ENCODE measurements around the gene NDUFA11. TPM values are rescaled to one million over a fixed set of nuclear protein-coding genes. Genes with fewer than 3 reads are reported as not detected.

NDUFA11 gene
- total and polyA plus RNA-seq, 2 of the 13 experiments (the other 11 are each of a cell fraction or from before 2014, with no cell fraction given), result 286 to 378 TPM

DNA sequence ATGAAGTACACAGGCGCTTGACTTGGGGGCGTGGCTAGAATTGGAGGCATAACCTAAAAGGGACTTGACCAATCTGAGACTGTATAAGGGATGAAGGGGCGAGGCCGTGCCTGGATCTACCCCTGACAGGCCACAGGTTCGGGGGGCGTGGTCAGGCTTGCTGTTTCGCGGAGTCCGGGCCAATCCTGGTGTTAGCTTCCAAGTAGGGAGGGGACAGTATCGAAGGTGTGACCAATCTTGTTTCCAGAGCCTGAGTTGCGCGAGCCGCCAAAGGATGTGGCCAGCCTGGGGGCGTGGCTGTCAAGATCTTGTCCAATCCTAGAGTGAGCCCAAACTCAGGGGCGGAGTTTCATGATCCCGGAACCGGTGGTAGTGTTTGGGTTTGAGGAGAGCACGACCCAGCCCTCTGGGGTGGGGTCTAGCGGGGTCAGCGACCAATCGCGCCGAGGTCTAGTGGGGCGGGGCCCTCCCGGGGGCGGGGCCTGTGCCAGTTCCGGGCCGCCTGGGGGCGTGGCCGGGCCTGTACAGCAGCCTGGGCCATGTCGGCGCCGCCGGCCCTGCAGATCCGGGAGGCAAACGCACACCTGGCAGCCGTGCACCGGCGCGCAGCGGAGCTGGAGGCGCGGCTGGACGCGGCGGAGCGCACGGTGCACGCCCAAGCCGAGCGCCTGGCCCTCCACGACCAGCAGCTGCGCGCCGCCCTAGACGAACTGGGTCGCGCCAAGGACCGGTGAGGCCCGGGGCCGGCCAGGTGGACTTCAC is 943 bp upstream of the NDUFA11 start, which contains the start of gene VMAC (continued):
- TF ChIP-seq, protein P1, sequence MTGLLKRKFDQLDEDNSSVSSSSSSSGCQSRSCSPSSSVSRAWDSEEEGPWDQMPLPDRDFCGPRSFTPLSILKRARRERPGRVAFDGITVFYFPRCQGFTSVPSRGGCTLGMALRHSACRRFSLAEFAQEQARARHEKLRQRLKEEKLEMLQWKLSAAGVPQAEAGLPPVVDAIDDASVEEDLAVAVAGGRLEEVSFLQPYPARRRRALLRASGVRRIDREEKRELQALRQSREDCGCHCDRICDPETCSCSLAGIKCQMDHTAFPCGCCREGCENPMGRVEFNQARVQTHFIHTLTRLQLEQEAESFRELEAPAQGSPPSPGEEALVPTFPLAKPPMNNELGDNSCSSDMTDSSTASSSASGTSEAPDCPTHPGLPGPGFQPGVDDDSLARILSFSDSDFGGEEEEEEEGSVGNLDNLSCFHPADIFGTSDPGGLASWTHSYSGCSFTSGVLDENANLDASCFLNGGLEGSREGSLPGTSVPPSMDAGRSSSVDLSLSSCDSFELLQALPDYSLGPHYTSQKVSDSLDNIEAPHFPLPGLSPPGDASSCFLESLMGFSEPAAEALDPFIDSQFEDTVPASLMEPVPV (CRISPR knock-in tag; IDR thresholded peaks at IDR 0.05), result 0 out of 2 replicates have a peak, but pooled peaks have one; percentile 53
- 0 out of 2 replicates have a peak, but pooled peaks have one; percentile 38 for TF ChIP-seq SRY (CRISPR knock-in tag; IDR thresholded peaks at IDR 0.05)
- TF ChIP-seq, protein P2, sequence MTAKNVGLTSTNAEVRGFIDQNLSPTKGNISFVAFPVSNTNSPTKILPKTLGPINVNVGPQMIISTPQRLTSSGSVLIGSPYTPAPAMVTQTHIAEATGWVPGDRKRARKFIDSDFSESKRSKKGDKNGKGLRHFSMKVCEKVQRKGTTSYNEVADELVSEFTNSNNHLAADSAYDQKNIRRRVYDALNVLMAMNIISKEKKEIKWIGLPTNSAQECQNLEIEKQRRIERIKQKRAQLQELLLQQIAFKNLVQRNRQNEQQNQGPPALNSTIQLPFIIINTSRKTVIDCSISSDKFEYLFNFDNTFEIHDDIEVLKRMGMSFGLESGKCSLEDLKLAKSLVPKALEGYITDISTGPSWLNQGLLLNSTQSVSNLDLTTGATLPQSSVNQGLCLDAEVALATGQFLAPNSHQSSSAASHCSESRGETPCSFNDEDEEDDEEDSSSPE (CRISPR knock-in tag; IDR thresholded peaks at IDR 0.05), result no peak; the same call in 1 of the 2 replicates
- TF ChIP-seq ZNF383 (CRISPR knock-in tag; IDR thresholded peaks at IDR 0.05; ENCODE audit: borderline replicate concordance), result no peak
- TF ChIP-seq, protein P3, sequence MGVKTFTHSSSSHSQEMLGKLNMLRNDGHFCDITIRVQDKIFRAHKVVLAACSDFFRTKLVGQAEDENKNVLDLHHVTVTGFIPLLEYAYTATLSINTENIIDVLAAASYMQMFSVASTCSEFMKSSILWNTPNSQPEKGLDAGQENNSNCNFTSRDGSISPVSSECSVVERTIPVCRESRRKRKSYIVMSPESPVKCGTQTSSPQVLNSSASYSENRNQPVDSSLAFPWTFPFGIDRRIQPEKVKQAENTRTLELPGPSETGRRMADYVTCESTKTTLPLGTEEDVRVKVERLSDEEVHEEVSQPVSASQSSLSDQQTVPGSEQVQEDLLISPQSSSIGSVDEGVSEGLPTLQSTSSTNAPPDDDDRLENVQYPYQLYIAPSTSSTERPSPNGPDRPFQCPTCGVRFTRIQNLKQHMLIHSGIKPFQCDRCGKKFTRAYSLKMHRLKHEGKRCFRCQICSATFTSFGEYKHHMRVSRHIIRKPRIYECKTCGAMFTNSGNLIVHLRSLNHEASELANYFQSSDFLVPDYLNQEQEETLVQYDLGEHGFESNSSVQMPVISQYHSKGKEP (CRISPR knock-in tag; IDR thresholded peaks at IDR 0.05), result no peak
- no peak for TF ChIP-seq ZNF850 (CRISPR knock-in tag; conservative IDR thresholded peaks at IDR 0.05)
- peak; percentile 69; the same call in 1 of the 2 replicates for TF ChIP-seq ZNF253 (CRISPR knock-in tag; IDR thresholded peaks at IDR 0.05; ENCODE audit: borderline replicate concordance)
- peak; percentile 74; the same call in 1 of the 2 replicates for TF ChIP-seq SIN3A (IDR thresholded peaks at IDR 0.05; ENCODE audit: borderline replicate concordance, low read depth, low read length)
- TF ChIP-seq, protein P4, sequence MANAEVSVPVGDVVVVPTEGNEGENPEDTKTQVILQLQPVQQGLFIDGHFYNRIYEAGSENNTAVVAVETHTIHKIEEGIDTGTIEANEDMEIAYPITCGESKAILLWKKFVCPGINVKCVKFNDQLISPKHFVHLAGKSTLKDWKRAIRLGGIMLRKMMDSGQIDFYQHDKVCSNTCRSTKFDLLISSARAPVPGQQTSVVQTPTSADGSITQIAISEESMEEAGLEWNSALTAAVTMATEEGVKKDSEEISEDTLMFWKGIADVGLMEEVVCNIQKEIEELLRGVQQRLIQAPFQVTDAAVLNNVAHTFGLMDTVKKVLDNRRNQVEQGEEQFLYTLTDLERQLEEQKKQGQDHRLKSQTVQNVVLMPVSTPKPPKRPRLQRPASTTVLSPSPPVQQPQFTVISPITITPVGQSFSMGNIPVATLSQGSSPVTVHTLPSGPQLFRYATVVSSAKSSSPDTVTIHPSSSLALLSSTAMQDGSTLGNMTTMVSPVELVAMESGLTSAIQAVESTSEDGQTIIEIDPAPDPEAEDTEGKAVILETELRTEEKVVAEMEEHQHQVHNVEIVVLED (CRISPR knock-in tag; IDR thresholded peaks at IDR 0.05; ENCODE audit: borderline replicate concordance), result no peak
- no peak for TF ChIP-seq ZBTB20 (CRISPR knock-in tag; IDR thresholded peaks at IDR 0.05; ENCODE audit: borderline replicate concordance, low read depth)
- TF ChIP-seq, protein P5, sequence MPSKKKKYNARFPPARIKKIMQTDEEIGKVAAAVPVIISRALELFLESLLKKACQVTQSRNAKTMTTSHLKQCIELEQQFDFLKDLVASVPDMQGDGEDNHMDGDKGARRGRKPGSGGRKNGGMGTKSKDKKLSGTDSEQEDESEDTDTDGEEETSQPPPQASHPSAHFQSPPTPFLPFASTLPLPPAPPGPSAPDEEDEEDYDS (CRISPR knock-in tag; IDR thresholded peaks at IDR 0.05), result peak; percentile 57; the same call in 1 of the 2 replicates
- TF ChIP-seq SNRNP70 (IDR thresholded peaks at IDR 0.05; ENCODE audit: low read depth, low read length), result no peak
- no peak for TF ChIP-seq MIER3 (CRISPR knock-in tag; IDR thresholded peaks at IDR 0.05; ENCODE audit: borderline replicate concordance)
- 0 out of 2 replicates have a peak, but pooled peaks have one; percentile 24 for TF ChIP-seq KLF15 (CRISPR knock-in tag; IDR thresholded peaks at IDR 0.05; ENCODE audit: borderline replicate concordance)
- TF ChIP-seq, protein P6, sequence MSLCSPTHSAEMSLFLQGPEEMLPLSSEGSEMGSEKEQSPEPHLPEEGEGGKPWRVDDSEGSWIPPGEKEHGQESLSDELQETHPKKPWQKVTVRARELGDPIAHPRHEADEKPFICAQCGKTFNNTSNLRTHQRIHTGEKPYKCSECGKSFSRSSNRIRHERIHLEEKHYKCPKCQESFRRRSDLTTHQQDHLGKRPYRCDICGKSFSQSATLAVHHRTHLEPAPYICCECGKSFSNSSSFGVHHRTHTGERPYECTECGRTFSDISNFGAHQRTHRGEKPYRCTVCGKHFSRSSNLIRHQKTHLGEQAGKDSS (CRISPR knock-in tag; IDR thresholded peaks at IDR 0.05; ENCODE audit: borderline replicate concordance, low read depth), result peak; percentile 75; the same call in 1 of the 2 replicates
- no peak for TF ChIP-seq ZNF672 (CRISPR knock-in tag; IDR thresholded peaks at IDR 0.05)
- TF ChIP-seq LCORL (IDR thresholded peaks at IDR 0.05), result no peak; the same call in 1 of the 2 replicates
- no peak for TF ChIP-seq LCORL (CRISPR knock-in tag; IDR thresholded peaks at IDR 0.05)
- no peak for TF ChIP-seq SP1 (IDR thresholded peaks at IDR 0.05)
- TF ChIP-seq SP1 (CRISPR knock-in tag; IDR thresholded peaks at IDR 0.05), result peak; percentile 70
- 0 out of 2 replicates have a peak, but pooled peaks have one; percentile 53 for TF ChIP-seq RELA (CRISPR knock-in tag; IDR thresholded peaks at IDR 0.05)
- TF ChIP-seq SATB2 (CRISPR knock-in tag; IDR thresholded peaks at IDR 0.05), result no peak
